C4-2B (cell line): ENCODE measurements around the gene HS2ST1.

Source experiments
- CTCF ChIP-seq: fragments of 450-650 bp; conservative IDR thresholded peaks from 2 replicates; pipeline ENCODE4 v1.5.1; 2017; ENCODE audit warnings: mild to moderate bottlenecking
- ZFX ChIP-seq: fragments of 450-650 bp; IDR thresholded peaks from 2 replicates; pipeline ENCODE4 v1.6.1; 2017

GRCh38 chr1:86976664-86977063, 62.2 kb downstream of the HS2ST1 start:
- no peak for TF ChIP-seq CTCF
- no peak for TF ChIP-seq ZFX
